SIG-M5 (cell line): ENCODE measurements around the gene VIPR2.
"Not testable (repeated sequence)": the region's sequence is repeated elsewhere in the genome, so short reads cannot be mapped to it uniquely, and the experiment has no call there.

Source experiments
- DNase-seq: peaks from one replicate; lab custom pipeline; 2025; lab: John Stamatoyannopoulos, UW

The VIPR2 gene

GRCh38 chr7:159144758-159145489 is at the start of gene VIPR2:
Gene VIPR2 (minus strand): TSS chr7:159144867. CDS start chr7:159144771, 96 bp downstream.
- DNase-seq = no peak

DNA sequence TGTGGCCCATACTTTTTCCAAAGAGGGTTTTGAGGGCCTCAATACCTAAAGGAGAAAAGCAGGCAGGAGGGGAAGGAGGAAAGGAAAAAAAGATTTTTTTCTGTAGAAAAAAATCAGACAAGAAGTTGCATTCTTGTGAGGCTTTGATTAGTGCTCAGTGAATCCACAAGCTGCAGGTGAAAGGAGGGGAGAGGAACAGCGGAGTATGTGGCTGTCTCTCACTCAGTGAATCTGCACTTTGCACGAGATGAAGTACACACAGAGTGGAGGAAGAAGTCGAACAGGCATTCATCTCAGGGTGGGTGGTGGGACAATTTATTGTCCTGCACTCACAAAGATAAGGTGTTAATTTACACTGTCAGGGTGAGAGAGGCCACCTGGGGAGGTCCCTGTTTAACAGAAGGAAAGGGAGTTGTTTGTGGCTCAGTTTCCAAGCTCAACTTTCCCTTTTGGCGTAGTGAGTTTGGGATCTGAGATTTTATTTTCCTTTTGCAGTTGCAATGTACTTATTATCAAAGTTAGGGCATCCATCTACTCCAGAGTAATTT is 49.0 kb upstream of the VIPR2 start:
- DNase-seq = no peak

- DNase-seq = no peak
Observed at GRCh38 chr7:159192725-159193453, 48.2 kb upstream of the VIPR2 start.

- DNase-seq = no peak
Observed at GRCh38 chr7:159192013-159192412, 47.3 kb upstream of the VIPR2 start.

- no peak for DNase-seq
Observed at GRCh38 chr7:159191236-159191635, 46.6 kb upstream of the VIPR2 start.

DNA sequence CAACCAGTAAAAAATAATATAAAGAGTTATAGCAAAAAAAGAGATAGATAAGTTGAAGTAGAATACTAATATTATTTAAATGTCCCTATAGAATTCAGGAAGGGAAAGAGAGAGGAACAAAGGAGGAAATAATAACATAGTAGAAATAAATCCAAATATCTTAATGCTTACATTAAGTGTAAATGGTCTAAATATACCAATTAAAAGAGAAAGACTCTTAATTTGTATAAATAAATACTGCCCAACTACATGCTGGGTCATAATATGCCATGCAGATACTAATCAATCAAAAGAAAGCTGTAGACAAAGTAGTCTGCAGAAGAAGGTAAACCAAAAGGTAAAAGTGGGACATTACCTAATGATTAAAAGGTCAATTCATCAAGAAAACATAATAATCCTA is 43.3 kb upstream of the VIPR2 start:
- no peak for DNase-seq

DNA sequence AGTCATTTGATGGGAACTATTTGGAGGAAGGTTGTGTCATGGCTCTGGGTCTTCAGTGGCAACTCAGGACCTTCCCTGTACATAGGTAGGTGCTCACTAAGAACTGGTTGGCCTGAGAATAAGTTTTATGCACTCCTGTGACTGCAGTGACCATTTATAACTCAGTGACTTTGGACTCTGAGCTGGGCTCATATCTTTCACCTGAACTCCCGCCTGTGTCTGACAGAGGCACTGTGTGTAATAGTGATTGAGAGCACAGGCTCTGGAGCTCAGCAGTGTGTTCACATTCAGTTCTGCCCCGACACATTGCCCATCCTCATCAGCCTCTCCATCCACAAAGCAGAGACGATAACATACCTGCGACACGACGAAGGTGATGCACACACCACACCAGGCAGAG is 34.6 kb upstream of the VIPR2 start:
- DNase-seq = no peak

DNA sequence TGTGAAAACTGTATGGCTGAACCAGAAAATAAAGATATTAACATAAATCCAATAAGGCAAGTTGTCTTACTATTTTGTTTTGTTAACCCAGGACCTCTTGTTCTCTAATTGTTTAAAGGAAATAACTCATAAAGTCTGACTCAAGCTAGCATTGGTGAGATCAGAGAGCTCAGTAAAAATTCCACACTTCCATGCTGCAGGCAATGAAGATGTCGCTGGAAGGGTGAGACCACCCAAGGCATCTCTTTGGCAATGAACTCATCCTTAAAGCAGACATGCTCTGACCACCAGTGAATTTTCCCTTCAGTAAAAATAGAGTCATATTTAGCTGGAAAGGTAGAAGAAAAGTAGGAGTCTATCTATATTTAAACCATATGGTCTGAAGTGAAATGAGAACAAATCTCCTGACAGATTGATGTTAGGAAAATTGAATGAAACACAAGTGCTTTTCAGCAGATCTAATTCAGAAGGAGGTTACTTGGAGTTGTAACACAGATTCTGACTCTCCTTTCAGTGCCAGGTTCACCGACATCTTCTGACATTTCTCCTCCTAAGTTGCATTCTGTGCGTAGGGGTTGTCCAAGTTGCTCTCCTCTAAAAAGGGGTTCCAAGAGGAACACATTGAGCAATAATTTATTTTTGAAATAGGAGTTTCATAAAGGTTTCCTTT is 32.8 kb upstream of the VIPR2 start:
- no peak for DNase-seq

GRCh38 chr7:159175792-159176191 is 31.1 kb upstream of the VIPR2 start:
- DNase-seq = no peak

DNA sequence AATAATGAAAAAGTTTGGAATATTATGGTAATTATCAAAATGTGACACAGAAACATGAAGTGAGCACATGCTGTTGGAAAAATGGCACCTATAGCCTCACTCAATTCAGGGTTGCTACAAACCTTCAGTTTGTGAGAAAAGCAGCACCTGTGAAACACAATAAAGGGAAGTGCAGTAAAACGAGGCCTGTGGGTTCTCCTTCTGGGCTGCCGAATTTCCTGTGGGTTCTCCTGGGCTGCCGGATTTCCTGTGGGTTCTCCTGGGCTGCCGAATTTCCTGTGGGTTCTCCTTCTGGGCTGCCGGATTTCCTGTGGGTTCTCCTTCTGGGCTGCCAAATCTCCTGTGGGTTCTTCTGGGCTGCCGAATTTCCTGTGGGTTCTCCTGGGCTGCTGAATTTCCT is 30.4 kb upstream of the VIPR2 start:
- DNase-seq = not testable (repeated sequence)

DNA sequence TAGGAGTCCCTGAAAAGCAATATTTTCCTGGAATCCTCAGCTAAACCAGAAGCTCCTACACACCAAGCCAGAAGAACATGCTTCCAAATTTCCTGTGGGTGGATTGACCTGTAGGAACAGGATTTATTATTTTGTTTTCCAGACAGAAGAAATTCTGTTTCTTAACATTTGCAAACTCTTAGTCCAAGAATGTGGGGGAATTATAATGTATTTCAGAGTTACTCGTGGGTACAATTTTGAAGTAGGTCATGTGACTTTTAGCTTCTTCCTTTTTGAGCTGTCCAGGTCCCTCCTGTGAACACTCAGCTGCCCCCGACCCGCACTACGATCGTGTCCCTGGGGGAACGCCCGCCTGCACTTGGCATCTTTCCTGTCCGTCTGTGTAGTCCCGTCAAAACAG is 27.7 kb upstream of the VIPR2 start:
- no peak for DNase-seq

GRCh38 chr7:159169391-159169790 is 24.7 kb upstream of the VIPR2 start:
- DNase-seq = no peak

DNA sequence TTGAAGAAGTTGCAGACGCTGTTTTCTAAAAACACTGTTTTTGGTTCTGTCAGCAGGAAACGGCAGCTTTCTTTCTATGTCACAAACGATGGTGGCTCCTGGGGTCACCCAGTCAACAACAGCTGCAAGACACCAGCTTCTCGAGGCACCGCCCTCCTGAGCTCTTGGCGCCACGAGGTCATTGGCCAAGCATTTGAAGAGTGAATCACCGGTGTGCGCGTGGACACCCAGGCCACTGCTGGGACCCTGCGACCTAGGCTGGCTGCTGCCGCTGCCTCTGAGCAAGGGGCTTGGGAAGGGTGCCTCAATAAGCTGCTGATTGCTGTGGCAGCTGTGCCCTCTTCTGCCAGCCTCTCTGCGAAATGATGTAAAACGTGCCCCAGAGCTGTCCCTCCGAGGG is 22.5 kb upstream of the VIPR2 start:
- no peak for DNase-seq

DNA sequence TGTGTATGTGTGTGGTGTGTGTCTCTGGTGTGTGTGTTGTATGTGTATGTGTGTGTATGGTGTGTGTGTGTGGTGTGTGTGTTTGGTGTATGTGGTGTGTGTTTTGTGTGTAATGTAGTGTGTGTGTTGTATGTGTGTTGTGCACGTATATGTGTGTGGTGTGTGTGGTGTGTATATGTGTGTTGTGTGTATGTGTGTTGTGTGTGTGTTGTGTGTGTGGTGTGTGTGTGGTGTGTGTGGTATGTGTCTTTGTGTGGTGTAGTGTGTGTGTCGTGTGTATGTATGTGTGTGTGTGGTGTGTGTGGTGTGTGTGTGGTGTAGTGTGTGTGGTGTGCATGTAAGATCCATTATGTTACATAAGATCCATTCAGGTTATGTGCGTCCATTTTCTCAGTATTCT is 21.9 kb upstream of the VIPR2 start:
- DNase-seq = no peak

DNA sequence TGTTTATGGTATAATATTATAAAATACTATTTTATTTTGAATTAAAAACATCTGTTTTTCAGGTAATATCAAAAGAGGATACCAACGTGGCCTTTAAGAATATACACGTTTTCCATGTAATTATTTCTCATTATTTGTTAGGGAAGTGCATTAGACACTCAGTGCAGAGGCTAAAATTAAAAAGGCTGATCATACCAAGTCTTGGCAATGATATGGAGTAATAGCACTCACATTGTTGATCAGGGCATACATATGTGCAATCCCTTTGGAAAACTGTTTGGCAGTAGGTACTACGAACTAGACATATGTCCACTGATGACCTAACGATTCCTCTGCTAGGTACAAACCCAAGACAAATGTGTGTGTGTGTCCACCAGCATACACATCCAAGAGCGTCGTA is 20.7 kb upstream of the VIPR2 start:
- DNase-seq = no peak

GRCh38 chr7:159163703-159164301 is 19.1 kb upstream of the VIPR2 start:
- not testable (repeated sequence) for DNase-seq

DNA sequence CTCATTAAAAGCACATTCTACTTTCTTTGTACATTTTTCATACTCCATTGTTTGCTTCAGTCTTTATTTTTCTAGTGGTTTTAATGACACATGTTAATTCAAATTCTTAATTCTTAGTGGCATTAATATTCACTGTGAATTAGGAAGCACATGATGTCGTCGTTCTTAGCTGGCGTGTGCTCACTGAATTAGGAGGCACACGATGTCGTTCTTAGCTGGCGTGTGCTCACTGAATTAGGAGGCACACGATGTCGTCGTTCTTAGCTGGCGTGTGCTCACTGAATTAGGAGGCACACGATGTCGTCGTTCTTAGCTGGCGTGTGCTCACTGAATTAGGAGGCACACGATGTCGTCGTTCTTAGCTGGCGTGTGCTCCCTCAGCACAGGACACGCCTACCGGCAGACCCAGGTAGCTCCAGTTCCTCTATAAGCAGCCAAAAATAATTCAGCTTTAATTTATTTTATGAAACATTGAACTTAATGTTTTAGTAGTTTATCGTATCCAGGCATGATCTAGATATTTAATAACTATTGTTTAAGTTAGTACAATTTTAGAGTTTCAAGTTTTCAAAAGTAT is 17.5 kb upstream of the VIPR2 start:
- not testable (repeated sequence) for DNase-seq

DNA sequence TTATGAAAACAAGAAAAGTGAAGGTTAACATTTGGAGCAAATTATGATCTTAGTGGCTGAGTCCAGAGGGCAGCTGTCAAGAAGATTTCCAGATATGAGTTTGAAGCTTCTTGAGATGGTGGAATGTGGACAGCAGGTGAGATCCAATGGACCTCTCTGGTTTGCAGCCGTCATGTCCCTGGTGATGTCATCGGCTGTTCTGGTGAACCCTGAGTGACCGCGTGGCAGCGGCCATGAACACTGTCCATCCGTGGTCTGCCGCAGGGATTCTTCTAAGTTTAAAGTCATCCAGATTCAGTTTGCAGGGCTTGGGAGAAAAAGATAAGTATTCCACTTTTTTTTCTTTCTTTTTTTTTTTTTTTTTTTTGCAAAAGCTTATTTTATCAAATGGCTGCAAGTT is 15.8 kb upstream of the VIPR2 start:
- DNase-seq = no peak

DNA sequence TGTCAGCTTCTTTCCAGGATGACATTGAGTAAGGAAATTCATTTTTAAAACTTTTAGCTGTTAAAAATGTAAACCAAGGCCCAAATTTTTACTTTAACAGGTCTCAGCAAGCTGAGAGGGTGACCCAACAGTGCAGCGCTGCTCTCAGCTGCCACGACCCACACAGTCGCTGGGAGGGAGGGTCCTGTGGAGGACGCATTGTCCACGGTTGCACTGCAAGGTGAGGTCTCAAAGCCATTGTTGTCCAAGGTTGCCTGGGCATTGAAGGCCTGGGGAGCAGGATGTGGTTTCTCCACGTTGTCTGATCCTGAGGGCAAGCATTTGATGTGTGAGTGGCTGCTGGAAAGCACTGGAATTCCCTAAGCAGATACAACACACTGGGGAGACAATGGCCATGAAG is 15.1 kb upstream of the VIPR2 start:
- no peak for DNase-seq

DNA sequence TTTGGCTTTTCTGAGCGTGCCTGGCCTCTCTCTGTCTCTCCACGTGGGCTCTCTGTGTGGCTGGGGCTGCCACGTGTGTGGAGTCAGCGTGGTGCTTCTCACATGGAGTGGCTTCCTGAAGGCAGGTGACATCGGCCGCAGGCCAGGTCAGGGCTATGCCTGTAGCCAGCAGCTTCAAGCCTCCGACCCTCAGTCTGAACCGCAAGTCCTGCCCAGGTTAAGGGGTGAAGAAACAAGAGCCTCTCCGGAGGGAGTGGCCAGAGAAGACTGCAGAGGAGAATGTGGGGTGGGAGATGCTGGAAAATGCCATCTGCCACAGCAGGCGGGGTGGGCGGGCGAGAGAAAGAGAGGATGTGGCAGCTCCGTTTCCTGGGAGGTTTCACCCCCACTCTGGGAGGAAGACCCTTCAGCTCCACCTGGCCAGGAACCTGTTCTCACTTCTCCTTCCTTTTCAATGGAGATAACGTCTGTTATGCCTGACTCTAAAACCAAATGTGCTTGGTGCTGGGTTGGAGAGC is 14.3 kb upstream of the VIPR2 start:
- DNase-seq = no peak

GRCh38 chr7:159158125-159158887 is 13.6 kb upstream of the VIPR2 start:
- DNase-seq = no peak
